Naive thymus-derived CD8-positive, alpha-beta T cell (primary cell): ENCODE results near the gene CACNA2D4. TPM values are rescaled to one million over a fixed set of nuclear protein-coding genes. Genes with fewer than 3 reads are reported as not detected.

ENCODE experiments used
- ATAC-seq, 2 donors: fragments of 150-1000 bp; cut with Tn5 transposase in 1 of 2; sonication (Bioruptor Pico), chemical (Tn5 transposase) in 1 of 2; 1 replicate in 1 of 2; 2 replicates in 1 of 2; pipeline ENCODE4 v1.10.0; 2021; ENCODE audit warnings: mild to moderate bottlenecking in 2 of 2, moderate library complexity in 2 of 2
- POLR2A ChIA-PET: fragments of 350-600 bp; sonication (Branson Sonifier 250); formaldehyde crosslinking; loops from one replicate; lab custom pipeline; 2021; ENCODE audit warnings: antibody characterized with exemption; lab: Charles Lee
- DNase-seq, 10 donors: peaks; one replicate each; pipeline versions ENCODE4 v3.0.0 to v3.0.0-alpha.2; 2020 to 2022
- H3K27ac Mint-ChIP-seq, 10 donors: one replicate each; pipeline ENCODE4 v1.8.0; 2020 to 2022; ENCODE audit warnings: mild to moderate bottlenecking in 10 of 10, mixed read lengths in 10 of 10, moderate library complexity in 4 of 10, inconsistent platforms in 1 of 10
- H3K27me3 Mint-ChIP-seq, 5 donors: one replicate each; pipeline ENCODE4 v1.8.0; 2021 to 2022; ENCODE audit warnings: mixed read lengths in 5 of 5
- H3K36me3 Mint-ChIP-seq, 3 donors: one replicate each; pipeline ENCODE4 v1.8.0; 2020 to 2022; ENCODE audit warnings: mixed read lengths in 3 of 3, mild to moderate bottlenecking in 2 of 3, inconsistent platforms in 1 of 3
- H3K4me1 Mint-ChIP-seq, 4 donors: one replicate each; pipeline ENCODE4 v1.8.0; 2021 to 2022; ENCODE audit warnings: mixed read lengths in 4 of 4
- H3K4me3 Mint-ChIP-seq, 10 donors: one replicate each; pipeline ENCODE4 v1.8.0; 2020 to 2022; ENCODE audit warnings: mild to moderate bottlenecking in 10 of 10, mixed read lengths in 10 of 10, moderate library complexity in 6 of 10, inconsistent platforms in 1 of 10
- H3K9me3 Mint-ChIP-seq, 9 donors: one replicate each; pipeline ENCODE4 v1.8.0; 2020 to 2022; ENCODE audit warnings: mixed read lengths in 9 of 9, mild to moderate bottlenecking in 3 of 9, inconsistent platforms in 1 of 9, moderate library complexity in 1 of 9
- polyA plus RNA-seq, 3 donors: library from polyadenylated mRNA; unstranded; fragments of 300-500 nt; fragmentation: Illumina TruSeq; gene quantifications; one replicate each; pipeline ENCODE4 v1.2.3, GENCODE V29; 2021
- total RNA-seq, 8 experiments: library from RNA in 2 of 8; stranded (reverse) in 2 of 8; gene quantifications; one replicate each; pipeline ENCODE4 v1.2.3 and lab custom pipeline; 2021 to 2026

The CACNA2D4 gene
- total and polyA plus RNA-seq, 5 experiments from 2014 or later = 2.1 to 11.5 (median 5.0) TPM

GRCh38 chr12:1827826-1828805, 90.3 kb downstream of the CACNA2D4 start:
- Mint-ChIP-seq H3K36me3 (no peaks in the 10 kb centered on the region), H3K4me3 (no peak overlapping the region), H3K27ac (peak overlapping the region in 1 of 10 donors; percentile 79), H3K4me1 (peaks cover 0 to 2% (median 0%) of the 10 kb centered on the region in 4 donors), H3K27me3 (peaks cover 7 to 38% (median 16%) of the 10 kb centered on the region in 5 donors), H3K9me3 (no peaks in the 10 kb centered on the region)
- POLR2A ChIA-PET = no interaction called here
- no peak for ATAC-seq
- DNase-seq = no peak

- Mint-ChIP-seq H3K9me3 (no peaks in the 10 kb centered on the region), H3K27me3 (peaks cover 6 to 41% (median 13%) of the 10 kb centered on the region in 5 donors), H3K4me1 (peaks cover 0 to 2% (median 0%) of the 10 kb centered on the region in 4 donors), H3K4me3 (no peak overlapping the region), H3K36me3 (no peaks in the 10 kb centered on the region), H3K27ac (no peak overlapping the region)
- POLR2A ChIA-PET = no interaction called here
- no peak for DNase-seq
- no peak for ATAC-seq
Measured at GRCh38 chr12:1826867-1827705, 91.4 kb downstream of the CACNA2D4 start.

GRCh38 chr12:1826401-1826800, 92.1 kb downstream of the CACNA2D4 start:
- H3K36me3 Mint-ChIP-seq = no peaks in the 10 kb centered on the region
- no peak for ATAC-seq
- POLR2A ChIA-PET = no interaction called here

GRCh38 chr12:1825382-1826102, 92.9 kb downstream of the CACNA2D4 start:
- Mint-ChIP-seq H3K9me3 (no peaks in the 10 kb centered on the region), H3K4me1 (peaks cover 0 to 7% (median 0%) of the 10 kb centered on the region in 4 donors), H3K27me3 (peaks cover 1 to 37% (median 20%) of the 10 kb centered on the region in 5 donors), H3K36me3 (no peaks in the 10 kb centered on the region), H3K4me3 (no peak overlapping the region), H3K27ac (no peak overlapping the region)
- DNase-seq = no peak
- POLR2A ChIA-PET = no interaction called here
- ATAC-seq = no peak

More at GRCh38 chr12:1826401-1826800, 92.1 kb downstream of the CACNA2D4 start:
- DNase-seq = no peak
- Mint-ChIP-seq H3K4me1 (peaks cover 0 to 2% (median 0%) of the 10 kb centered on the region in 4 donors), H3K4me3 (no peak overlapping the region), H3K27ac (no peak overlapping the region), H3K9me3 (no peaks in the 10 kb centered on the region), H3K27me3 (peaks cover 3 to 36% (median 16%) of the 10 kb centered on the region in 5 donors)

GRCh38 chr12:1823237-1823636, 95.2 kb downstream of the CACNA2D4 start:
- POLR2A ChIA-PET = no interaction called here
- no peak overlapping the region for H3K27ac Mint-ChIP-seq
- no peak for DNase-seq
- H3K9me3 Mint-ChIP-seq = no peaks in the 10 kb centered on the region
- no peak for ATAC-seq
- H3K36me3 Mint-ChIP-seq = no peaks in the 10 kb centered on the region
- no peak overlapping the region for H3K4me3 Mint-ChIP-seq
- peaks cover 2 to 45% (median 27%) of the 10 kb centered on the region in 5 donors for H3K27me3 Mint-ChIP-seq
- peaks cover 2 to 15% (median 2%) of the 10 kb centered on the region in 4 donors for H3K4me1 Mint-ChIP-seq

GRCh38 chr12:1822699-1823098, 95.8 kb downstream of the CACNA2D4 start:
- Mint-ChIP-seq H3K4me3 (no peak overlapping the region), H3K36me3 (no peaks in the 10 kb centered on the region), H3K9me3 (no peaks in the 10 kb centered on the region), H3K4me1 (peaks cover 2 to 15% (median 2%) of the 10 kb centered on the region in 4 donors), H3K27ac (no peak overlapping the region), H3K27me3 (peaks cover 2 to 45% (median 27%) of the 10 kb centered on the region in 5 donors)
- DNase-seq = no peak
- ATAC-seq = no peak
- POLR2A ChIA-PET = no interaction called here

- no peak for ATAC-seq
Measured at GRCh38 chr12:1821805-1822204, 96.6 kb downstream of the CACNA2D4 start.

GRCh38 chr12:1820896-1821291, 97.6 kb downstream of the CACNA2D4 start:
- Mint-ChIP-seq H3K4me1 (peaks cover 2 to 15% (median 2%) of the 10 kb centered on the region in 4 donors), H3K27me3 (peaks cover 2 to 45% (median 27%) of the 10 kb centered on the region in 5 donors), H3K9me3 (no peaks in the 10 kb centered on the region), H3K36me3 (no peaks in the 10 kb centered on the region), H3K27ac (no peak overlapping the region), H3K4me3 (no peak overlapping the region)
- POLR2A ChIA-PET = no interaction called here
- DNase-seq = no peak
- no peak for ATAC-seq

More at GRCh38 chr12:1821805-1822204, 96.6 kb downstream of the CACNA2D4 start:
- no peak for DNase-seq
- Mint-ChIP-seq H3K9me3 (no peaks in the 10 kb centered on the region), H3K27ac (no peak overlapping the region), H3K4me1 (peaks cover 2 to 15% (median 2%) of the 10 kb centered on the region in 4 donors), H3K27me3 (peaks cover 2 to 45% (median 27%) of the 10 kb centered on the region in 5 donors), H3K36me3 (no peaks in the 10 kb centered on the region), H3K4me3 (no peak overlapping the region)
- POLR2A ChIA-PET = no interaction called here

GRCh38 chr12:1820191-1820895, 98.1 kb downstream of the CACNA2D4 start, which contains the start of gene LRTM2:
LRTM2 (plus strand) TSS chr12:1820565; CDS start chr12:1828149, 7,584 bp downstream.
- Mint-ChIP-seq H3K4me1 (peaks cover 2 to 15% (median 2%) of the 10 kb centered on the region in 4 donors), H3K27me3 (peaks cover 2 to 45% (median 27%) of the 10 kb centered on the region in 5 donors), H3K27ac (peak within 1 kb of the TSS in 1 of 10 donors; percentile 62), H3K36me3 (no peaks in the 10 kb centered on the region), H3K9me3 (no peaks in the 10 kb centered on the region), H3K4me3 (no peak within 1 kb of the TSS)
- DNase-seq (no peak), ATAC-seq (no peak)
- POLR2A ChIA-PET = no interaction called here

GRCh38 chr12:1819571-1819970, 98.9 kb downstream of the CACNA2D4 start:
- Mint-ChIP-seq H3K36me3 (no peaks in the 10 kb centered on the region), H3K27me3 (peaks cover 2 to 45% (median 30%) of the 10 kb centered on the region in 5 donors), H3K27ac (no peak overlapping the region), H3K4me1 (peaks cover 2 to 15% (median 2%) of the 10 kb centered on the region in 4 donors), H3K4me3 (no peak overlapping the region), H3K9me3 (no peaks in the 10 kb centered on the region)
- ATAC-seq (no peak), DNase-seq (no peak)
- POLR2A ChIA-PET = no interaction called here

- no peak overlapping the region for H3K4me3 Mint-ChIP-seq
- H3K36me3 Mint-ChIP-seq = no peaks in the 10 kb centered on the region
- H3K27me3 Mint-ChIP-seq = peaks cover 2 to 45% (median 31%) of the 10 kb centered on the region in 5 donors
- no peaks in the 10 kb centered on the region for H3K9me3 Mint-ChIP-seq
- no peak for DNase-seq
- POLR2A ChIA-PET = no interaction called here
- peaks cover 2 to 15% (median 2%) of the 10 kb centered on the region in 4 donors for H3K4me1 Mint-ChIP-seq
- no peak for ATAC-seq
- H3K27ac Mint-ChIP-seq = no peak overlapping the region
Measured at GRCh38 chr12:1819050-1819449, 99.4 kb downstream of the CACNA2D4 start.
